ENCODE data around the gene SEC14L6.

GRCh38 chr22:30519842-30520425 lies 26.6 kb downstream of the SEC14L6 start:
- TF ChIP-seq E2F6 (IDR thresholded peaks at IDR 0.05; ENCODE audit: borderline replicate concordance in 1 of 2, extremely low read depth in 1 of 2, insufficient read depth in 1 of 2, insufficient read length in 1 of 2, low read depth in 1 of 2, low read length in 1 of 2, poor library complexity in 1 of 2, severe bottlenecking in 1 of 2), result no peak
- TF ChIP-seq TCF7L2 (IDR thresholded peaks at IDR 0.05; ENCODE audit: low read depth, low read length), result no peak
- TF ChIP-seq CBX2 (IDR thresholded peaks at IDR 0.05; ENCODE audit: insufficient read depth, low read length, poor library complexity, severe bottlenecking), result no peak
- TF ChIP-seq ATF3 (IDR thresholded peaks at IDR 0.05), result no peak
- no peak for TF ChIP-seq ATF3 (CRISPR knock-in tag; conservative IDR thresholded peaks at IDR 0.05)
- no peak for TF ChIP-seq KDM1A (IDR thresholded peaks at IDR 0.05)
